HG03196 (cell line): ENCODE measurements around the gene TXNRD1.
"Not testable (repeated sequence)": the region's sequence is repeated elsewhere in the genome, so short reads cannot be mapped to it uniquely, and the experiment has no call there.

Experiments
- ATAC-seq: cut with Tn5 transposase; IDR thresholded peaks from one replicate; pipeline ENCODE4 v1.9.1; 2021; ENCODE audit not compliant: unreplicated experiment

TXNRD1 gene

GRCh38 chr12:104190641-104191176 lies 24.9 kb upstream of the TXNRD1 start:
- ATAC-seq, result no peak

GRCh38 chr12:104197264-104197663 lies 18.3 kb upstream of the TXNRD1 start:
- ATAC-seq, result no peak

- ATAC-seq, result no peak
Measured at GRCh38 chr12:104199964-104200363, 15.6 kb upstream of the TXNRD1 start.

- ATAC-seq, result no peak
Measured at GRCh38 chr12:104201238-104202001, 14.2 kb upstream of the TXNRD1 start.

- ATAC-seq, result no peak
Measured at GRCh38 chr12:104204690-104205480, 10.7 kb upstream of the TXNRD1 start.

GRCh38 chr12:104207416-104208205 lies 8.0 kb upstream of the TXNRD1 start:
- ATAC-seq, result no peak

GRCh38 chr12:104212516-104212915 lies 3.1 kb upstream of the TXNRD1 start:
- ATAC-seq, result no peak

- ATAC-seq, result no peak
Measured at GRCh38 chr12:104213952-104214351, 1.6 kb upstream of the TXNRD1 start.

- no peak for ATAC-seq
Measured at GRCh38 chr12:104216521-104216924, 944 bp downstream of the TXNRD1 start.

GRCh38 chr12:104218506-104218905 lies 2.9 kb downstream of the TXNRD1 start:
- not testable (repeated sequence) for ATAC-seq

- ATAC-seq, result no peak
Measured at GRCh38 chr12:104218935-104219334, 3.4 kb downstream of the TXNRD1 start.

GRCh38 chr12:104219361-104219892 lies 3.8 kb downstream of the TXNRD1 start:
- ATAC-seq, result no peak

GRCh38 chr12:104219908-104220404 lies 4.4 kb downstream of the TXNRD1 start:
- ATAC-seq, result no peak

GRCh38 chr12:104220931-104221330 lies 5.4 kb downstream of the TXNRD1 start:
- ATAC-seq, result no peak

GRCh38 chr12:104222976-104223375 lies 7.4 kb downstream of the TXNRD1 start:
- ATAC-seq, result no peak

- no peak for ATAC-seq
Measured at GRCh38 chr12:104223712-104224111, 8.1 kb downstream of the TXNRD1 start.

GRCh38 chr12:104226672-104227071 lies 11.1 kb downstream of the TXNRD1 start:
- ATAC-seq, result no peak

- ATAC-seq, result no peak
Measured at GRCh38 chr12:104230304-104231095, 14.9 kb downstream of the TXNRD1 start.

- ATAC-seq, result no peak
Measured at GRCh38 chr12:104232609-104233280, 17.2 kb downstream of the TXNRD1 start.
